PFSK-1 (cell line): Measurements from ENCODE around the gene PROK2.

Experiments
- FOXP2 ChIP-seq: optimal IDR thresholded peaks from 2 replicates; pipeline ENCODE3; 2011; ENCODE audit warnings: borderline replicate concordance, control low read depth, inconsistent platforms; ENCODE audit not compliant: insufficient read depth; ENCODE audit errors: extremely low read length, extremely low read depth
- POLR2AphosphoS5 ChIP-seq: IDR thresholded peaks from 2 replicates; pipeline ENCODE4 v1.6.1; 2012; ENCODE audit warnings: low read depth, mild to moderate bottlenecking, control low read depth, low read length, moderate library complexity
- SIN3A ChIP-seq: IDR thresholded peaks from 2 replicates; pipeline ENCODE4 v1.6.1; 2012; ENCODE audit warnings: mild to moderate bottlenecking, low read length, moderate library complexity, borderline replicate concordance; ENCODE audit not compliant: insufficient read depth
- TAF1 ChIP-seq: IDR thresholded peaks from 2 replicates; pipeline ENCODE4 v1.6.1; 2012; ENCODE audit warnings: low read length, control low read depth, borderline replicate concordance; ENCODE audit not compliant: insufficient read depth
- TF ChIP-seq, protein P1 (sequence below), 2 experiments: IDR thresholded peaks; 2 replicates each; pipeline versions ENCODE4 v1.6.1 to v1.8.0; 2011 to 2012; ENCODE audit warnings: low read depth in 2 of 2, low read length in 2 of 2, control low read depth in 1 of 2, inconsistent platforms in 1 of 2, mild to moderate bottlenecking in 1 of 2, moderate library complexity in 1 of 2; ENCODE audit not compliant: insufficient read depth in 1 of 2

The PROK2 gene

DNA sequence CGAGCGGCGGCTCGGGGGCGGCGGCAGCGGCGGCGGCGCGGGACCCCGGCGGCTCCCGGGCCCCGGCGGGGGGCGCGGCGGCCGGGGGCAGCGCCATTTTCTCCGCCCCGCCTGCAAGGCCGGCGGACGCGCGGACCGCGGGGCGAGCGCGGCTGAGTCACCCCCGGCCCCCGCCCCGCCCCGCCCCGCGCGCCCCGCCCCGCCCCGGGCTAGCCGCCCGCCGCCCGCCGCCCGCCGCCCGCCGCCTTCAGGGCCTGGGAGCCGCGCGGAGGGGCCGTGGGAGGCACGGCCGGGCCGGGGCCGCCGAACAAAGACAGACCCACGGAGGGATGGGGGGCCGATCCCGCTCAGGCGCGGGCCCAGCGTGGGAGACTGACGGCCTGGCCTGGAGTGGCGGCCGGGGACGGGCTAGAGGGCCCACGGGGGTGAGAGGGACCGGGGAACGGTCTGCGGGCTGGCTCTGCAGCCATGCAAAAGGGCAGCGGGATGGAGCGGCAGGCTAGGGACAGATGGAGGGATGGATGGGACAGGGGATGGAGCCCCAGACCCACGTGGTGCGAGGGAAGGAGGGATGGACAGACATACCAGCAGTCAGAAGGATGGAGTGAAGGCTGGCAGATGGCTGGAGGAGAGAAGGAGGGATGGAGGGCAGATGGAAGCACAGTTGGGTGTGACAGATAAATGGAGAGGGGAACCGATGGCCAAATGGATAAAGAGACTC is 59.5 kb downstream of the PROK2 start, which contains the start of gene EIF4E3:
Gene EIF4E3 (minus strand): TSS at position 132 of the 721 bp plus-strand sequence. CDS start 35 bp downstream, at position 97.
- no peak for TF ChIP-seq FOXP2
- TF ChIP-seq TAF1: no peak
- TF ChIP-seq, protein P1, sequence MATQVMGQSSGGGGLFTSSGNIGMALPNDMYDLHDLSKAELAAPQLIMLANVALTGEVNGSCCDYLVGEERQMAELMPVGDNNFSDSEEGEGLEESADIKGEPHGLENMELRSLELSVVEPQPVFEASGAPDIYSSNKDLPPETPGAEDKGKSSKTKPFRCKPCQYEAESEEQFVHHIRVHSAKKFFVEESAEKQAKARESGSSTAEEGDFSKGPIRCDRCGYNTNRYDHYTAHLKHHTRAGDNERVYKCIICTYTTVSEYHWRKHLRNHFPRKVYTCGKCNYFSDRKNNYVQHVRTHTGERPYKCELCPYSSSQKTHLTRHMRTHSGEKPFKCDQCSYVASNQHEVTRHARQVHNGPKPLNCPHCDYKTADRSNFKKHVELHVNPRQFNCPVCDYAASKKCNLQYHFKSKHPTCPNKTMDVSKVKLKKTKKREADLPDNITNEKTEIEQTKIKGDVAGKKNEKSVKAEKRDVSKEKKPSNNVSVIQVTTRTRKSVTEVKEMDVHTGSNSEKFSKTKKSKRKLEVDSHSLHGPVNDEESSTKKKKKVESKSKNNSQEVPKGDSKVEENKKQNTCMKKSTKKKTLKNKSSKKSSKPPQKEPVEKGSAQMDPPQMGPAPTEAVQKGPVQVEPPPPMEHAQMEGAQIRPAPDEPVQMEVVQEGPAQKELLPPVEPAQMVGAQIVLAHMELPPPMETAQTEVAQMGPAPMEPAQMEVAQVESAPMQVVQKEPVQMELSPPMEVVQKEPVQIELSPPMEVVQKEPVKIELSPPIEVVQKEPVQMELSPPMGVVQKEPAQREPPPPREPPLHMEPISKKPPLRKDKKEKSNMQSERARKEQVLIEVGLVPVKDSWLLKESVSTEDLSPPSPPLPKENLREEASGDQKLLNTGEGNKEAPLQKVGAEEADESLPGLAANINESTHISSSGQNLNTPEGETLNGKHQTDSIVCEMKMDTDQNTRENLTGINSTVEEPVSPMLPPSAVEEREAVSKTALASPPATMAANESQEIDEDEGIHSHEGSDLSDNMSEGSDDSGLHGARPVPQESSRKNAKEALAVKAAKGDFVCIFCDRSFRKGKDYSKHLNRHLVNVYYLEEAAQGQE (IDR thresholded peaks at IDR 0.05; ENCODE audit: insufficient read depth in 1 of 2, low read depth in 2 of 2, low read length in 2 of 2): no peak
- no peak for TF ChIP-seq SIN3A
- no peak for TF ChIP-seq POLR2AphosphoS5

DNA sequence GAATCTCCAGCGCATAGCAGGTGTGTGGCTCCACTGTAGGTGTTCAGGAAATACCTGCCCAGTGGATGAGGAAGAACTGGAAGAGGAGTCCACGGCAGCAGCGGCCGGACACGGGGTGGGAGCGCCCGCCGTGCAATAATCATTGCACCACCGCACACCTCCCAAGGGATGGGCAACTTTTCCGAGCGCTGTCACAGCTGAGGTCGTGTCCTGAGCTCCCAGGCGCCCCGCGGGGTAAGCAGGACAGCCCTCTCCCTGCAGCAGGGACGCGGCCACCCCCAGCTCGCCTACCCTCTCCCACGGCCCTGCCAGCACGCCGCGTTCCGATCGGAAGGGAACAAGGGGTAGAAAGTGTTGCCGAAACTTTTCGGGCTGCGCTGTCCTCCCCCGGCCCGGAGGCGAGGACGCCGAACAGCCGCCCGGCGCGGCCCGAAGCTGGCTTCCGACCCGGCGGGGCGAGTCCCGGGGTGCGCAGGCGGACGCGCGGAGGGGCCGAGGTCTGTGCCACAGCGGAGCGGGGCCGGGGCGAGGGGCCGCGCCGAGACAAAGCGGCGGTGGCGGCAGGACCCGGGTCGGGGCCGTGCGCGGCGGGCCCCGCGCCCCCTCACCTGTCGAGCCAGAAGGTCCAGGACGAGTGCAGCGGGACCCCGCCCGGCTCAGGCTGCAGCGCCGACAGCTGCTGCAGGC is 60.2 kb downstream of the PROK2 start:
- TF ChIP-seq SIN3A (no peak), FOXP2 (no peak), TAF1 (no peak), POLR2AphosphoS5 (no peak)
- TF ChIP-seq, protein P1 (IDR thresholded peaks at IDR 0.05; ENCODE audit: insufficient read depth in 1 of 2, low read depth in 2 of 2, low read length in 2 of 2): no peak

DNA sequence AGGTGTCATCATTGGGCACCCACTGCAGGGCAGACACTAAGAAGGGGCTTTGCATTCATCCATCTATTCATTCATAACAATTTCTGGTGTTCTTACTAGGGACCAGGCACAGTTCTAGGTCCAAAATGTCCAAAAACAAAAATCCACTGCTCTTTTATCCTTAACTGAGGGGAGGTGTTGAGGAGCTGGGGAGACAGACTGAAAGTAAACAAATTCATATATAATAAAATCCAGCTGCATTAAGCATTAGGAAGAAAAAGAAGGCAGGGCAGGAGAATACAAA is 60.8 kb downstream of the PROK2 start:
- TF ChIP-seq, protein P1 (IDR thresholded peaks at IDR 0.05; ENCODE audit: insufficient read depth in 1 of 2, low read depth in 2 of 2, low read length in 2 of 2): no peak
- TF ChIP-seq FOXP2: no peak
- no peak for TF ChIP-seq POLR2AphosphoS5
- no peak for TF ChIP-seq SIN3A
- TF ChIP-seq TAF1: no peak

DNA sequence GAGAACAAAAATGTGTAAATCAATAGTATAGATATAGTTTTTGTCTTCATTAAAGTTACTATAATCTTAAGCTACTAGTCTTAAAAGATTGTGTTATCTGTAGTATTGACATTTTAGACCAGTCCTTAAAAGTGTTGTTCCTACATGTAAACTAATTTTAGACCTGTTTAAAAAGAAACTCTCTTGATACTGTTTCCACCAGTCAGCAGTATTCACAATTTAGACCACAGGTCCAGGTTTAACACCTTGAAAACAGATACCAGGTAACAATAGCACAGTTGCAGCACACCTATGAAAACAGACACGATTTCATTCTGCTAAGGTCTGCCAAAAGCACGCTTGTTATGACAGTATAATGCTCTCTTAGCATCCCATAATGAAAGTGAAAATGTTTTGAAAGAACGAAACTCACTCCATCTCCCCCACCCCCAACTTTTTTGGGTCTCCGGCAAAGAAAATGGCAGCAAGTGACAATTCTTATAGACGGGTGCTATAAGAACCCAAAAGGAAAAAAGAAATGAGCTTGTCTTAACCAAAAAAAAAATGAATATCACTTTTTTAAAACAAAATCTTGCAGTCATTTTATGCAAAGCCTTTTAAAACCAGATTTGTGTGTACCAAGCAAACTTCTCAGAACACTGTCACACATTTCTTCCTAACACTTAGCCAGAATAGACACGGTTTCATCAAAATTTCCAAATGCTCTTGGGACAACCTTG is 61.3 kb downstream of the PROK2 start:
- TF ChIP-seq, protein P1 (IDR thresholded peaks at IDR 0.05; ENCODE audit: insufficient read depth in 1 of 2, low read depth in 2 of 2, low read length in 2 of 2): no peak
